Body of pancreas (tissue), 4 donors: ENCODE data around the gene ADCY7.

ENCODE experiments used
- POLR2A ChIP-seq, 3 donors: fragments of 450-650 bp; IDR thresholded peaks; one replicate each; pipeline ENCODE4 v1.6.1; 2016; ENCODE audit warnings: antibody characterized with exemption in 3 of 3, mild to moderate bottlenecking in 2 of 3
- TF ChIP-seq, protein P1 (sequence below), 7 experiments: fragments of 450-650 bp in 4 of 7; fragments of 200-600 bp in 3 of 7; sonication (generic) in 3 of 7; IDR thresholded peaks; one replicate each; pipeline ENCODE4 v1.5.1; 2016 to 2019; ENCODE audit warnings: antibody characterized with exemption in 7 of 7

DNA sequence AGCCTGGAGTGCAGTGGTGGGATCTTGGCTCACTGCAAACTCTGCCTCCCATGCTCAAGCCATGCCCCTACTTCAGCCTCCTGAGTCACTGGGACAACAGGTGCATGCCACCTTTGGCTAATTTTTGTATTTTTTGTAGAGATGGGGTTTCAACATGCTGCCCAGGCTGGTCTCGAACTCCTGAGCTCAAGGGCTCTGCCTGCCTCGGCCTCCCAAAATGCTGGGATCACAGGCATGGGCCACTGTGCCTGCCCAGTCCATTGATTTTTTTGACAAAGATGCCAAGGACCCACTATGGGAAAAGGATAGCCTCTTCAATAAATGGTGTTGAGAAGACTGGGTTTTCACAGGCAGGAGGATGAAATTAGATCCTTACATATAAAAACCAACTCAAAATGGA lies 10.8 kb upstream of the ADCY7 start:
- TF ChIP-seq, protein P1, sequence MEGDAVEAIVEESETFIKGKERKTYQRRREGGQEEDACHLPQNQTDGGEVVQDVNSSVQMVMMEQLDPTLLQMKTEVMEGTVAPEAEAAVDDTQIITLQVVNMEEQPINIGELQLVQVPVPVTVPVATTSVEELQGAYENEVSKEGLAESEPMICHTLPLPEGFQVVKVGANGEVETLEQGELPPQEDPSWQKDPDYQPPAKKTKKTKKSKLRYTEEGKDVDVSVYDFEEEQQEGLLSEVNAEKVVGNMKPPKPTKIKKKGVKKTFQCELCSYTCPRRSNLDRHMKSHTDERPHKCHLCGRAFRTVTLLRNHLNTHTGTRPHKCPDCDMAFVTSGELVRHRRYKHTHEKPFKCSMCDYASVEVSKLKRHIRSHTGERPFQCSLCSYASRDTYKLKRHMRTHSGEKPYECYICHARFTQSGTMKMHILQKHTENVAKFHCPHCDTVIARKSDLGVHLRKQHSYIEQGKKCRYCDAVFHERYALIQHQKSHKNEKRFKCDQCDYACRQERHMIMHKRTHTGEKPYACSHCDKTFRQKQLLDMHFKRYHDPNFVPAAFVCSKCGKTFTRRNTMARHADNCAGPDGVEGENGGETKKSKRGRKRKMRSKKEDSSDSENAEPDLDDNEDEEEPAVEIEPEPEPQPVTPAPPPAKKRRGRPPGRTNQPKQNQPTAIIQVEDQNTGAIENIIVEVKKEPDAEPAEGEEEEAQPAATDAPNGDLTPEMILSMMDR (IDR thresholded peaks at IDR 0.05) = no peak
- TF ChIP-seq POLR2A (IDR thresholded peaks at IDR 0.05) = no peak
